ENCODE results near the gene FOXC2.

DNA sequence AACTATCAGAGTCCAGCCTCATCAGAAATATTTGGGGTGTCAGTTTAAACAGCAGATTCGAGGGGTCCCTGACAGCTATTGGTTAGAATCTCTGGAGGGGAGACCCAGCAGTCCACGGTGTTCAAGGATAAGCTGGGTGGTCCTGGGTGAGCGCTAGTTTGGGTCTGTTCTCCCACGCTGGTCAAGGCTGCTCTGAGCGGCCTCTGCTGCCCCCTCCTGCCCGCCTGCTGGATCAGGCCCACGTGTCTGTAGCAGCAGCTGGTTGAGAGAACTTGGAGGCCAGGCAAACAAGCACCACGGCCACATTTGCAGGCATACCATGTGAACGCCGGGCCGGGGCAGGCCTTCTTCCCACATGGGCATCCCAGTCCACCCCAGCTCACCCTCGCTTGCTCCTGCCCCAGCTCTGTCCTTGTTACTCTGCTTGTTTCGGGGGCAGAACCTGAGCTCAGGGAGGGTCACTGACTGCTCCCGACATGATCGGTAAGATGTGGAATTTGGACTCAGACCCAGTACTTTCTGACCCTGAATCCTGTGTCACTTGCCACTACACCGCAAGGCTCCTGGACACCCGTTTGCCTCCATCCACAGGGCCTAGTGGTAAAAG lies 48.9 kb upstream of the FOXC2 start:
- no peak for TF ChIP-seq POLR2A (IDR thresholded peaks at IDR 0.05; ENCODE audit: low read depth, low read length)
- TF ChIP-seq POLR2AphosphoS5 (IDR thresholded peaks at IDR 0.05; ENCODE audit: low read depth, low read length) = no peak
